Mesenteric fat pad (tissue), 1 donor: ENCODE data around the gene GKN1. TPM values are rescaled to one million over a fixed set of nuclear protein-coding genes. Genes with fewer than 3 reads are reported as not detected.

Experiments used
- DNase-seq: peaks from one replicate; pipeline ENCODE4 v3.0.0-alpha.2; 2020; ENCODE audit warnings: low spot score
- total RNA-seq: library from RNA; stranded (reverse); fragmentation: NEBNext Ultra II Directional; extraction: Animal tissue kit (Norgen Biotek cat#: 25700); gene quantifications from one replicate; pipeline ENCODE4 v1.2.1, GENCODE V29; 2021
- donor health status: DM: yes; HTN: yes; CAD: no.

Gene GKN1
- total RNA-seq, 1 donor from 2014 or later, result not detected

GRCh38 chr2:69007169-69007568 lies 32.7 kb downstream of the GKN1 start:
- DNase-seq, result no peak

GRCh38 chr2:69007603-69008002 lies 33.2 kb downstream of the GKN1 start:
- DNase-seq, result no peak

- DNase-seq, result no peak
Measured at GRCh38 chr2:69010437-69011194, 36.2 kb downstream of the GKN1 start.

GRCh38 chr2:69011611-69012157 lies 37.2 kb downstream of the GKN1 start:
- no peak for DNase-seq

GRCh38 chr2:69012310-69013141 lies 38.1 kb downstream of the GKN1 start:
- DNase-seq, result no peak

GRCh38 chr2:69013142-69013839 lies 38.9 kb downstream of the GKN1 start, which contains the start of gene ANTXR1:
Gene ANTXR1 (plus strand): TSS chr2:69013179. CDS start chr2:69013500, 321 bp downstream.
- no peak for DNase-seq

- DNase-seq, result no peak
Measured at GRCh38 chr2:69013840-69014821, 39.7 kb downstream of the GKN1 start.

- no peak for DNase-seq
Measured at GRCh38 chr2:69017080-69017479, 42.6 kb downstream of the GKN1 start.

- no peak for DNase-seq
Measured at GRCh38 chr2:69017835-69018234, 43.4 kb downstream of the GKN1 start.

- DNase-seq, result no peak
Measured at GRCh38 chr2:69018678-69019095, 44.3 kb downstream of the GKN1 start.

GRCh38 chr2:69020496-69021426 lies 46.3 kb downstream of the GKN1 start:
- DNase-seq, result no peak

- DNase-seq, result no peak
Measured at GRCh38 chr2:69021727-69022126, 47.3 kb downstream of the GKN1 start.

GRCh38 chr2:69022548-69022947 lies 48.1 kb downstream of the GKN1 start:
- DNase-seq, result no peak

GRCh38 chr2:69023236-69023635 lies 48.8 kb downstream of the GKN1 start:
- DNase-seq, result no peak

GRCh38 chr2:69026026-69026425 lies 51.6 kb downstream of the GKN1 start:
- no peak for DNase-seq

GRCh38 chr2:69026691-69027459 lies 52.4 kb downstream of the GKN1 start:
- no peak for DNase-seq
